Measurements from ENCODE around the gene C2CD2.

GRCh38 chr21:41928621-41929220 lies 25.1 kb downstream of the C2CD2 start:
- TF ChIP-seq CTCF (optimal IDR thresholded peaks at IDR 0.05 in 1 of 3, IDR thresholded peaks at IDR 0.05 in 1 of 3, conservative IDR thresholded peaks at IDR 0.05 in 1 of 3; ENCODE audit: extremely low read depth in 1 of 3, insufficient read depth in 2 of 3, low read length in 3 of 3) (no peak), EZH2 (IDR thresholded peaks at IDR 0.05; ENCODE audit: low read length) (no peak)
